GM21515 (cell line): ENCODE results near the gene DAND5.
A peak's percentile ranks its signal among the peaks of the same experiment; 100 is the strongest.

Source experiments
- ATAC-seq: cut with Tn5 transposase; IDR thresholded peaks from one replicate; pipeline ENCODE4 v1.9.1; 2021; ENCODE audit not compliant: unreplicated experiment

The DAND5 gene, protein sequence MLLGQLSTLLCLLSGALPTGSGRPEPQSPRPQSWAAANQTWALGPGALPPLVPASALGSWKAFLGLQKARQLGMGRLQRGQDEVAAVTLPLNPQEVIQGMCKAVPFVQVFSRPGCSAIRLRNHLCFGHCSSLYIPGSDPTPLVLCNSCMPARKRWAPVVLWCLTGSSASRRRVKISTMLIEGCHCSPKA

DNA sequence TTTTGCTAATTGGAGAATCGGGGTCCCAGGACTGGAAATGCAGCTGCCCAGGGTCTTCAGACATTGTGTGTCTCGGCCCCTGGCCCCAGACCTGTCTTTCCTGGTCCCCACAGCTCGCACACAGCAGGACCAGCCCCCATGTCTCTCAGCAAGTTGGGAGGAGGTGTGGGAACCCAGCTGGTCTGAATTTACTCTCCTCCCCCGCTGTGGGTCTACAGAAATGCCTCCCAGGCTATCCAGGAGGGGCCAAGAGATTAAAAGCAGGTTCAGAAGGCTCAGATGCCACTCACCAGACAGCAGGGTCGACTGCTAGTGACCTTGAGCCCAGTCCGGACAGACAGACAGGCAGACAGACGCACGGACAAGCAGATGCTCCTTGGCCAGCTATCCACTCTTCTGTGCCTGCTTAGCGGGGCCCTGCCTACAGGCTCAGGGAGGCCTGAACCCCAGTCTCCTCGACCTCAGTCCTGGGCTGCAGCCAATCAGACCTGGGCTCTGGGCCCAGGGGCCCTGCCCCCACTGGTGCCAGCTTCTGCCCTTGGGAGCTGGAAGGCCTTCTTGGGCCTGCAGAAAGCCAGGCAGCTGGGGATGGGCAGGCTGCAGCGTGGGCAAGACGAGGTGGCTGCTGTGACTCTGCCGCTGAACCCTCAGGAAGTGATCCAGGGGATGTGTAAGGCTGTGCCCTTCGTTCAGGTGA lies at the start of gene DAND5:
TSS of gene DAND5 (plus strand) at position 285 of the 697 bp plus-strand sequence. CDS start at position 370, 85 bp downstream.
- no peak for ATAC-seq

- no peak for ATAC-seq
Observed at GRCh38 chr19:12921047-12921446, 48.3 kb upstream of the DAND5 start.

- no peak for ATAC-seq
Observed at GRCh38 chr19:12922959-12923358, 46.4 kb upstream of the DAND5 start.

- ATAC-seq = no peak
Observed at GRCh38 chr19:12924621-12925310, 44.6 kb upstream of the DAND5 start.

- no peak for ATAC-seq
Observed at GRCh38 chr19:12930002-12930645, 39.3 kb upstream of the DAND5 start.

DNA sequence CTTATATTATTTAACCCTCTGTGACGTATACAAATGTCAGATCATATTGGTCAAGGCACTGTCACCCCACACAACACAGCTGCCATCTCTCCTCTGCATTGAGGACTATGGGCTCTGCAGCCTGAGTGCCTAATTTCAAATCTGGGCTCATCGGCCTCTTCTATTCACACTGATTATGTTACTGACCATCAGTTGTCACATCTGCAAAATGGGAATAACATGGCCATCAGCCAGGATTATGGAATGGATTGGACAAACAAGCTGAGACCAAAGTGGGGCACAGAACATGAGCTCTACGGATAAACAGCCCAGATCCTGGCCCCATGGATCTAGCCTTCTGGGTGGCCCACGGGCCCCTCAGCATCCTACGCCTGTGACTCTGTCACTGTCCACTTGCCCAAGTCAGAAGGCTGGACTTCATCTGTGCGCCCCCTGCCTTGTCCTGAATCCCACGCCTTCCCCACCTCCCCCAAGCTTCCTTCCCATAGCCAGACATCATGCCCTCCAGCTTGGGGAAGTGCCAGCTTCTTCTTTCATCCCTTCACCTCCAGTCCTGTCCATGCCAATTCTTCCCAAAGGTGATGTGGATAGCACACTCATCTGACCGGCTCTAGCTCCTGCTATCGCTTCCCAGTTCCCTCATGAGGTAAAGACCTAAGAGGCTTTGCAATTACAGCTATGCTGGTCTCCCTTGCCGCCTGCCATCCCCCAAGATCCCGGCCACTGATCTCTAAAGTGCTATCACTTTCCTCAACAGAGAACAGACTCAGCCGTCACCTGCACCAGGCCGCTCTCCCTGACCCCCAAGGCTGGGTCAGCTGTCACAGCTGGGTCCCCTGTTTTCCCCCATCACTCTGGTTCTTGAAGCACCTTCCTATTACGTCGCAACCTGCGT lies 36.7 kb upstream of the DAND5 start:
- ATAC-seq = no peak

- peak; percentile 45 for ATAC-seq
Observed at GRCh38 chr19:12933287-12934072, 35.9 kb upstream of the DAND5 start, which contains the start of gene FARSA. Gene FARSA, minus strand, starts transcription at chr19:12933711. Its CDS starts 15 bp downstream, at chr19:12933696.

DNA sequence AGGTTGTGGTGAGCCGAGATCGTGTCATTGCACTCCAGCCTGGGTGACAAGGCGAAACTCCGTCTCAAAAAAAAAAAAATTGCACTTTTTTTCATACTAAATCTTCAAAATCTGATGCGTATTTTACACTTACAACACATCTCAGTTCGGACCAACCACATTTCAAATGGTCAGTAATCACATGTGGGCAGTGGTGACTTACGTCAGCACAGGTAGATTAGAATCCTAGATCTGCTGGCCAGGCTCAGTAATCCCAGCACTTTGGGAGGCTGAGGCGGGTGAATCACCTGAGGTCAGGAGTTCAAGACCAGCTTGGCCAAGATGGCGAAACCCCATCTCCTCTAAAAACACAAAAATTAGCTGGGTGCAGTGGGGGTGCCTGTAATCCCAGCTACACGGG lies 34.3 kb upstream of the DAND5 start:
- ATAC-seq = no peak

DNA sequence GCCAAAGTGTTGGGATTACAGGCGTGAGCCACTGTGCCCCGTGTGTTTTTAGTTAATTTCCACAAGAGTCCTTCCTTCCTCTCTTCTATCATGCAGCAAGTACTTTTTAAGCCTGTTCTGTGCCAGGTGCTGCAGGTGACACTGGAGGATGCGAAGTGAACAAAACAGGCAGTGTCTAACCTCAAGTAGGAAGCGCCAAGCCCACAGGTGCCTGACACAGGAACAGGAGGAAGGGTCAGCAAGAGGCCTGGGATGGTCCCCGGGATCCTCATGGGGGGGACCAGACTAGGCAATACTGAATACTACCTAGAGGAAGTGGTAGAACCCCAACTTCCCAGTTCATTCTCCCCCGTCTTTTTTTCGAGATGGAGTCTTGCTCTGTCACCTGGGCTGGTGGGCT lies 32.8 kb upstream of the DAND5 start:
- no peak for ATAC-seq

DNA sequence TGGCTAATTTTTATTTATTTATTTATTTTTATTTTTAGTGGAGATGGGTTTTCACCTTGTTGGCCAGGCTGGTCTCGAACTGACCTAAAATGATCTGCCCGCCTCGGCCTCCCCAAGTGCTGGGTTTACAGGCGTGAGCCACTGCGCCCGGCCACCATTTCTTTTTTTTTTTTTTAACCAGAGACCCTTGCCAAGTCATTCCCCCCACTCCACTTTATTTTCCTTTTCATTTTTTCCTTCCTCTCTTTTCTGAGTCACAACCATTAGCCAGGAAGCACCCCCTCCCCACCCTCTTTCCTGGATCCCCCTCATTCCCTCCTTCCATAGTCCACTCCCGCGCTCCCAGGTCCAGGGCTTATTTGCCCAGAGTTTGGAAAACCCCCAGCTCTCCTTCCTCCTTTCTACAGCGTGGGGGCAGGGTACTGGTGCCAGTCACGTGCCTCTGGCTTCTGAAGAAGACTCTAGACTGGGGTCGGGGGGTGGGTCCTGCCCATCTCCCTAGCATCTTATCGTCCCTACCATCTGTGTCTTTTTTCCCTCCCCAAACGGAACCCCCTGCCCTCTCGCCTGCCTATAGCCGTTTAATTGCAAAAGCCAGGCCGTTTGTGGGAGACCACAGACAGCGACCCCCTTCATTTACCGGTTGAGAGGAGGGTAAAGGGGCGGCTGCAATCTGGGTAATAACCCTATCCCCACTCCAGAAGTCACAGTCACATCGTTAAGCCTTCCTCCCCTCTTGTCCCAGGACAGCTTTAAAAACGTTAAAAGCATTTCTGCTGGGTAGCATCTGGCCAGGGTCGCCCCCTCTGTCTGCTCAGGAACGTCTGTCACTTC lies 32.1 kb upstream of the DAND5 start:
- ATAC-seq = no peak

GRCh38 chr19:12937927-12938778 lies 31.2 kb upstream of the DAND5 start, which contains the start of gene CALR:
Gene CALR, plus strand, starts transcription at chr19:12938609. Its CDS starts 71 bp downstream, at chr19:12938680.
- ATAC-seq = peak; percentile 75

GRCh38 chr19:12938779-12939601 lies 30.4 kb upstream of the DAND5 start:
- peak; percentile 2 for ATAC-seq

DNA sequence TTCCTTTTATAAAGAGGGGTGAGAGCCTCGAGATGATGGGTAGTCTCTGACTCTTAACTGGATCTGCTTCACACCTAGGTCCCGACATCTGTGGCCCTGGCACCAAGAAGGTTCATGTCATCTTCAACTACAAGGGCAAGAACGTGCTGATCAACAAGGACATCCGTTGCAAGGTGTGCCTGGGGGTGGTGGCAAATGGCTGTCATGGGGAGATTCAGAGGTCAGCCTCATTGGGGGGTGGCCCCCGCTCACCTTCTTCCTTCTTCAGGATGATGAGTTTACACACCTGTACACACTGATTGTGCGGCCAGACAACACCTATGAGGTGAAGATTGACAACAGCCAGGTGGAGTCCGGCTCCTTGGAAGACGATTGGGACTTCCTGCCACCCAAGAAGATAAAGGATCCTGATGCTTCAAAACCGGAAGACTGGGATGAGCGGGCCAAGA lies 29.4 kb upstream of the DAND5 start:
- no peak for ATAC-seq

DNA sequence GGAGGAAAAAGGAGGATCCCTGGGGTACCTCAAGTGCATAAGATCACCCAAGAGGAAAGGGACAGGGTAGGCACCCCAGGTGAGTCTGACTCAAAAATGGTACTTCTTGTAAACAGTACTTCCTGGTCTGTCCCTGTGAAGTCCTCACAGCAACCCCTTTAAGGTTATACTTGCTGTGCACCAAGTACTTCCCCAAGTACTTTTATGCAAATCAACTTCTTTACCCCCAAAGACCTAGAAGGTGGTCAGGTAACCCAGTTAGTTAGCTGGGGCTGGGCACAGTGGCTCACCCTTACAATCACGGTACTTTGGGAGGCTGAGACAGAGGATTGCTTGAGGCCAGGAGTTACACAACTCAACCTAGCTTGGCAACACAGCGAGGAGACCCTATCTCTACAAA lies 28.5 kb upstream of the DAND5 start:
- no peak for ATAC-seq

DNA sequence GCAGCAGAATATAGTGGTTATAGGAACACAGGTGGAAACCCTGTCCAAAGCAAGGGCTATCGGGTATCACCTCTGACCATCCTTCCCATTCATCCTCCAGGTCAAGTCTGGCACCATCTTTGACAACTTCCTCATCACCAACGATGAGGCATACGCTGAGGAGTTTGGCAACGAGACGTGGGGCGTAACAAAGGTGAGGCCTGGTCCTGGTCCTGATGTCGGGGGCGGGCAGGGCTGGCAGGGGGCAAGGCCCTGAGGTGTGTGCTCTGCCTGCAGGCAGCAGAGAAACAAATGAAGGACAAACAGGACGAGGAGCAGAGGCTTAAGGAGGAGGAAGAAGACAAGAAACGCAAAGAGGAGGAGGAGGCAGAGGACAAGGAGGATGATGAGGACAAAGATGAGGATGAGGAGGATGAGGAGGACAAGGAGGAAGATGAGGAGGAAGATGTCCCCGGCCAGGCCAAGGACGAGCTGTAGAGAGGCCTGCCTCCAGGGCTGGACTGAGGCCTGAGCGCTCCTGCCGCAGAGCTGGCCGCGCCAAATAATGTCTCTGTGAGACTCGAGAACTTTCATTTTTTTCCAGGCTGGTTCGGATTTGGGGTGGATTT lies 25.8 kb upstream of the DAND5 start:
- no peak for ATAC-seq

- ATAC-seq = no peak
Observed at GRCh38 chr19:12944104-12944674, 25.2 kb upstream of the DAND5 start.
